SK-N-SH treated with all-trans-retinoic acid at 6 μM for 48 hours (cell line): Measurements from ENCODE around the gene ADAT3.

ENCODE experiments used
- ATAC-seq: fragments of 200-7000 bp; cut with Tn5 transposase; 3 replicates; pipeline ENCODE4 v1.9.1; 2020; ENCODE audit warnings: mild to moderate bottlenecking, moderate library complexity
- CSDC2 ChIP-seq: fragments of 250-450 bp; sonication (Bioruptor Pico); IDR thresholded peaks from 2 replicates; pipeline ENCODE4 v1.5.0; 2020; ENCODE audit warnings: mild to moderate bottlenecking, moderate library complexity
- ESRRG ChIP-seq: fragments of 250-450 bp; sonication (Bioruptor Pico); IDR thresholded peaks from 2 replicates; pipeline ENCODE4 v1.6.1; 2021; ENCODE audit warnings: mild to moderate bottlenecking
- GLIS3 ChIP-seq: fragments of 250-450 bp; sonication (Bioruptor Pico); IDR thresholded peaks from 2 replicates; pipeline ENCODE4 v1.5.0; 2020; ENCODE audit warnings: mild to moderate bottlenecking, moderate library complexity
- ISL1 ChIP-seq: fragments of 250-450 bp; sonication (Bioruptor Pico); IDR thresholded peaks from 2 replicates; pipeline ENCODE4 v2.1.2; 2022; ENCODE audit warnings: mild to moderate bottlenecking, moderate library complexity
- OSR1 ChIP-seq: fragments of 250-450 bp; sonication (Bioruptor Pico); IDR thresholded peaks from 2 replicates; pipeline ENCODE4 v1.8.0; 2022; ENCODE audit warnings: moderate library complexity, mild to moderate bottlenecking, inconsistent platforms
- PATZ1 ChIP-seq: fragments of 250-450 bp; sonication (Bioruptor Pico); IDR thresholded peaks from 2 replicates; pipeline ENCODE4 v1.8.0; 2020; ENCODE audit warnings: mild to moderate bottlenecking, moderate library complexity, borderline replicate concordance
- POU6F1 ChIP-seq: fragments of 250-450 bp; sonication (Bioruptor Pico); IDR thresholded peaks from 2 replicates; pipeline ENCODE4 v1.8.0; 2021; ENCODE audit warnings: low read depth, mild to moderate bottlenecking, moderate library complexity, borderline replicate concordance
- PPARA ChIP-seq: fragments of 250-450 bp; sonication (Bioruptor Pico); IDR thresholded peaks from 2 replicates; pipeline ENCODE4 v1.5.0; 2020; ENCODE audit warnings: mild to moderate bottlenecking, borderline replicate concordance
- RARB ChIP-seq: fragments of 250-450 bp; sonication (Bioruptor Pico); IDR thresholded peaks from 2 replicates; pipeline ENCODE4 v1.8.0; 2021; ENCODE audit warnings: mild to moderate bottlenecking, moderate library complexity
- TCF4 ChIP-seq: fragments of 250-450 bp; sonication (Bioruptor Pico); IDR thresholded peaks from 2 replicates; pipeline ENCODE4 v1.8.0; 2021; ENCODE audit warnings: mild to moderate bottlenecking, moderate library complexity, borderline replicate concordance
- ZC3H10 ChIP-seq: fragments of 250-450 bp; sonication (Bioruptor Pico); IDR thresholded peaks from 2 replicates; pipeline ENCODE4 v1.5.1; 2021; ENCODE audit warnings: mild to moderate bottlenecking, moderate library complexity
- ZFP3 ChIP-seq: fragments of 250-450 bp; sonication (Bioruptor Pico); IDR thresholded peaks from 2 replicates; pipeline ENCODE4 v1.5.0; 2020; ENCODE audit warnings: mild to moderate bottlenecking, moderate library complexity
- ZFP30 ChIP-seq: fragments of 450-650 bp; formaldehyde crosslinking; IDR thresholded peaks from 2 replicates; pipeline ENCODE4 v1.5.0; 2022; ENCODE audit warnings: mild to moderate bottlenecking, moderate library complexity
- ZNF565 ChIP-seq: fragments of 450-650 bp; formaldehyde crosslinking; conservative IDR thresholded peaks from 2 replicates; pipeline ENCODE4 v1.5.0; 2020; ENCODE audit warnings: low read depth, mild to moderate bottlenecking, moderate library complexity
- ZNF70 ChIP-seq: fragments of 450-650 bp; formaldehyde crosslinking; IDR thresholded peaks from 2 replicates; pipeline ENCODE4 v1.5.0; 2020; ENCODE audit warnings: mild to moderate bottlenecking, moderate library complexity
- TF ChIP-seq, protein P1 (sequence below): fragments of 250-450 bp; sonication (Bioruptor Pico); IDR thresholded peaks from 2 replicates; pipeline ENCODE4 v1.5.1; 2020; ENCODE audit warnings: low read depth, mild to moderate bottlenecking, moderate library complexity
- TF ChIP-seq, protein P2 (sequence below): fragments of 250-450 bp; sonication (Bioruptor Pico); IDR thresholded peaks from 2 replicates; pipeline ENCODE4 v1.5.0; 2020; ENCODE audit warnings: mild to moderate bottlenecking, moderate library complexity
- TF ChIP-seq, protein P3 (sequence below): fragments of 250-450 bp; sonication (Bioruptor Pico); IDR thresholded peaks from 2 replicates; pipeline ENCODE4 v1.5.1; 2021; ENCODE audit warnings: mild to moderate bottlenecking, moderate library complexity

Gene ADAT3

GRCh38 chr19:1856698-1857603 lies 48.2 kb upstream of the ADAT3 start:
- ATAC-seq: peak; percentile 49

DNA sequence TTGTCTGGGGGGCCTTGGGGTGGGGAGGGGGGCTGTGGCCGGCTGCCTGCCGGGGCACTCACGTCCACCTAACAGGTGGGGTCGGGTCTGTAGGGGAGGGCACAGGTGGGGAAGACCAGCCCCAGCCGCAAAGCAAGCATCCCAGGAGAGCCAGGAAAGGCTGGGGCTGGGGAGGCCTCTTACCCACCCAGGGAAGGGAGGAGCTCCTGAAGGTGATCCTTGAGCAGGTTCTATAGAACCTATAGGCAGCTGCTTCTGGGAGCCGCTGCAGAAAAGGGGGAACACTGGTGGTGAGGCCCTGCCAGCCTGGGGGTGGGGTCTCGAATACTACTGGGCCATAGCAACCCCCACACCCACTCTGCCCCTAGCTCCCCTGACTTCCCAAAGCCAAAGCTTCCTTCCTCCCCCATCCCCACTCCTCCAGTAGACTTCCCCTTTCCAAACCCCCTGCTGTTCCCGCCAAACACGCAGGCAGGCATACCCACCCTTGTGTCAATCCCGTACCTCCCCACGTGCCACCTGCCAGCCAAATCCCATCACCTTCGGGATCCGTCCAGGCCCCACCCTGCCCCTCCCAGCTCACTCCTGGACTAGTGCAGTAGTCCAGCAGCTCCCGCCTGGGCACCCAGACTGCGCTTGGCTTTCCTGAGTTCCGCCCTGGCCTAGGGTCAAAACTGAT lies 47.4 kb upstream of the ADAT3 start:
- no peak for ATAC-seq

More at GRCh38 chr19:1856698-1857603, 48.2 kb upstream of the ADAT3 start:
- no peak for TF ChIP-seq PATZ1 (CRISPR knock-in tag)
- TF ChIP-seq, protein P1, sequence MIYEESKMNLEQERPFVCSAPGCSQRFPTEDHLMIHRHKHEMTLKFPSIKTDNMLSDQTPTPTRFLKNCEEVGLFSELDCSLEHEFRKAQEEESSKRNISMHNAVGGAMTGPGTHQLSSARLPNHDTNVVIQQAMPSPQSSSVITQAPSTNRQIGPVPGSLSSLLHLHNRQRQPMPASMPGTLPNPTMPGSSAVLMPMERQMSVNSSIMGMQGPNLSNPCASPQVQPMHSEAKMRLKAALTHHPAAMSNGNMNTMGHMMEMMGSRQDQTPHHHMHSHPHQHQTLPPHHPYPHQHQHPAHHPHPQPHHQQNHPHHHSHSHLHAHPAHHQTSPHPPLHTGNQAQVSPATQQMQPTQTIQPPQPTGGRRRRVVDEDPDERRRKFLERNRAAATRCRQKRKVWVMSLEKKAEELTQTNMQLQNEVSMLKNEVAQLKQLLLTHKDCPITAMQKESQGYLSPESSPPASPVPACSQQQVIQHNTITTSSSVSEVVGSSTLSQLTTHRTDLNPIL (CRISPR knock-in tag): no peak
- TF ChIP-seq, protein P2, sequence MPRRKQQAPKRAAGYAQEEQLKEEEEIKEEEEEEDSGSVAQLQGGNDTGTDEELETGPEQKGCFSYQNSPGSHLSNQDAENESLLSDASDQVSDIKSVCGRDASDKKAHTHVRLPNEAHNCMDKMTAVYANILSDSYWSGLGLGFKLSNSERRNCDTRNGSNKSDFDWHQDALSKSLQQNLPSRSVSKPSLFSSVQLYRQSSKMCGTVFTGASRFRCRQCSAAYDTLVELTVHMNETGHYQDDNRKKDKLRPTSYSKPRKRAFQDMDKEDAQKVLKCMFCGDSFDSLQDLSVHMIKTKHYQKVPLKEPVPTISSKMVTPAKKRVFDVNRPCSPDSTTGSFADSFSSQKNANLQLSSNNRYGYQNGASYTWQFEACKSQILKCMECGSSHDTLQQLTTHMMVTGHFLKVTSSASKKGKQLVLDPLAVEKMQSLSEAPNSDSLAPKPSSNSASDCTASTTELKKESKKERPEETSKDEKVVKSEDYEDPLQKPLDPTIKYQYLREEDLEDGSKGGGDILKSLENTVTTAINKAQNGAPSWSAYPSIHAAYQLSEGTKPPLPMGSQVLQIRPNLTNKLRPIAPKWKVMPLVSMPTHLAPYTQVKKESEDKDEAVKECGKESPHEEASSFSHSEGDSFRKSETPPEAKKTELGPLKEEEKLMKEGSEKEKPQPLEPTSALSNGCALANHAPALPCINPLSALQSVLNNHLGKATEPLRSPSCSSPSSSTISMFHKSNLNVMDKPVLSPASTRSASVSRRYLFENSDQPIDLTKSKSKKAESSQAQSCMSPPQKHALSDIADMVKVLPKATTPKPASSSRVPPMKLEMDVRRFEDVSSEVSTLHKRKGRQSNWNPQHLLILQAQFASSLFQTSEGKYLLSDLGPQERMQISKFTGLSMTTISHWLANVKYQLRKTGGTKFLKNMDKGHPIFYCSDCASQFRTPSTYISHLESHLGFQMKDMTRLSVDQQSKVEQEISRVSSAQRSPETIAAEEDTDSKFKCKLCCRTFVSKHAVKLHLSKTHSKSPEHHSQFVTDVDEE (CRISPR knock-in tag): no peak
- no peak for TF ChIP-seq ISL1 (CRISPR knock-in tag)
- TF ChIP-seq TCF4: no peak
- no peak for TF ChIP-seq POU6F1 (CRISPR knock-in tag)
- no peak for TF ChIP-seq RARB (CRISPR knock-in tag)
- TF ChIP-seq ZFP30: no peak
- no peak for TF ChIP-seq ZNF70 (CRISPR knock-in tag)
- no peak for TF ChIP-seq OSR1
- TF ChIP-seq PPARA (CRISPR knock-in tag): no peak
- TF ChIP-seq GLIS3: no peak
- no peak for TF ChIP-seq ZFP3 (CRISPR knock-in tag)
- TF ChIP-seq CSDC2 (CRISPR knock-in tag): no peak
- TF ChIP-seq, protein P3, sequence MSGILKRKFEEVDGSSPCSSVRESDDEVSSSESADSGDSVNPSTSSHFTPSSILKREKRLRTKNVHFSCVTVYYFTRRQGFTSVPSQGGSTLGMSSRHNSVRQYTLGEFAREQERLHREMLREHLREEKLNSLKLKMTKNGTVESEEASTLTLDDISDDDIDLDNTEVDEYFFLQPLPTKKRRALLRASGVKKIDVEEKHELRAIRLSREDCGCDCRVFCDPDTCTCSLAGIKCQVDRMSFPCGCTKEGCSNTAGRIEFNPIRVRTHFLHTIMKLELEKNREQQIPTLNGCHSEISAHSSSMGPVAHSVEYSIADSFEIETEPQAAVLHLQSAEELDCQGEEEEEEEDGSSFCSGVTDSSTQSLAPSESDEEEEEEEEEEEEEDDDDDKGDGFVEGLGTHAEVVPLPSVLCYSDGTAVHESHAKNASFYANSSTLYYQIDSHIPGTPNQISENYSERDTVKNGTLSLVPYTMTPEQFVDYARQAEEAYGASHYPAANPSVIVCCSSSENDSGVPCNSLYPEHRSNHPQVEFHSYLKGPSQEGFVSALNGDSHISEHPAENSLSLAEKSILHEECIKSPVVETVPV: no peak
- TF ChIP-seq ZC3H10 (CRISPR knock-in tag): no peak
- no peak for TF ChIP-seq ZNF565 (CRISPR knock-in tag)
- TF ChIP-seq ESRRG (CRISPR knock-in tag): no peak

More for the DNA sequence above, 47.4 kb upstream of the ADAT3 start:
- no peak for TF ChIP-seq ESRRG (CRISPR knock-in tag)
- no peak for TF ChIP-seq ZC3H10 (CRISPR knock-in tag)
- TF ChIP-seq, protein P2 (CRISPR knock-in tag): no peak
